NCI-H82 treated with DMSO at 0.1 percent for 48 hours (cell line): Measurements from ENCODE around the gene MYO5C.
A peak's percentile ranks its signal among the peaks of the same experiment; 100 is the strongest.

Experiments
- DNase-seq: peaks from one replicate; lab custom pipeline; 2025; ENCODE audit not compliant: unreplicated experiment; lab: John Stamatoyannopoulos, UW

The MYO5C gene

DNA sequence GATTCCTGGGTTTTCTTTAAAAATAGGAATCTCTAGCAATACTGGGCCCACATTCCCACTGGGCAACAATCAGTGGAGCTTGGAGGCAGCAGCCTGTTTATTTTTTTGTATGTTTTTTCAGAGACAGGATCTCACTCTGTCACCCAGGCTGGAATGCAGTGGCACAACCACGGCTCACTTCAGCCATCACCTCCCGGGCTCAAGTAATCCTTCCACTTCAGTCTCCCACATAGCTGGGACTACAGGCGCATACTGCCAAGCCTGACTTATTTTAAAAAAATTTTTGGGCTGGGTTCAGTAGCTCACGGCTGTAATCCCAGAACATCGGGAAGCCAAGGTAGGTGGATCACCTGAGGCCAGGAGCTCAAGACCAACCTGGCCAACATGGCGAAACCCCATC is 75.4 kb downstream of the MYO5C start:
- no peak for DNase-seq

DNA sequence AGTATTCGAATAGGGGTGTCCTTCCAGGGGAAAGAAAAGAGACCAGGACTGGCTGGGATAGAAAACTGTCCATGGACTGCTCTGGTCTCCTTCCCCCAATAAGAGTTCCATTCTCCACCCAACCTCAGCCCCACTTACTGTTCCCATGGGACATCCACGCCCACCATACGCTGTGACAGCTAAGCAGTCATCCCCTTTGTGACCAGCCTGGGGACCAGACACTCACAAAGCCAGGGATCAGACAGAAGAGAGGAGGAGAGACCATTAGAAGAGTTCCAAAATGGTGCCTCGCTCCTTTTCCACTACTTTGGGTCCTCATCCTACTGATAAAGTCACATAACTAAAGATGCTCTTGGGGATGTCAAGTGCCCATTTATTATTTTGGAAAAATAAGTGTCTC is 76.8 kb downstream of the MYO5C start:
- DNase-seq: no peak

DNA sequence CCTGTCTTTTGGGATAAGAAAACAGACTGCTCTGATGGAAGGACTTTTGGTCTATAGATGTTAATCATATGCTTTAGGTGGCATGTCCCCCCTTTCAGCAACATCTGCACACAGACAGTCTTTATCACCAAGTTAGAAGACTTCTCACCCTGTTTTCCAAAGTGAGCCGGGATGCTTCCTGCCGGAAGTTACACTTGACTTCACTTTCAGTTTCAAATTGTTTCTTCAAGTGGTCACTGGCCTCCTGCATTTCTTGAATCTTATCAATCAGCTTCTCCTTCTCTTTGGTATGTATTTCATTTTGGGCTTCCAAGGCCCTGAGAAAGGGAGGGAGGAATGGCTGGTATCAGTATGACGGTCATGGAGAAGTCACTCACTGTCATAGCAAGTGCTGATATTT is 77.2 kb downstream of the MYO5C start:
- no peak for DNase-seq

DNA sequence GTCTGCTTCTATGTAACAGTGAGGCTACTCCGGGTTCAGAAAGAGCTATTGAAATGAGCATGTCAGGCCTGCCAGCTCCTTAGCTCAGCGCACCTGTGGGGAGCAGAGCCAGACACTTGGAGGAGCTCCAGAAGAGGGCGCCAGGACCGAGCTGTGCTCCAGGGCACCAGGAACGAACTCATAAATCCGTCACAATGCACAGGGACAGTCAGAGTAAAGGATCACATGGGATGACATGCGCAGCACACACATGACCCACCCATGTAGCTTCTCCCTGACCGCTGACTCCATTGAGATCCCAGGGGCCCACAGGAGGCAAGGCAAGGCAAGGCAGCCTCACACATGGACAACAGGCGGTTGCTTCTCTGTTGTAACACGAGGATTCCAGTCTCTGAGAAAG is 78.4 kb downstream of the MYO5C start:
- no peak for DNase-seq

DNA sequence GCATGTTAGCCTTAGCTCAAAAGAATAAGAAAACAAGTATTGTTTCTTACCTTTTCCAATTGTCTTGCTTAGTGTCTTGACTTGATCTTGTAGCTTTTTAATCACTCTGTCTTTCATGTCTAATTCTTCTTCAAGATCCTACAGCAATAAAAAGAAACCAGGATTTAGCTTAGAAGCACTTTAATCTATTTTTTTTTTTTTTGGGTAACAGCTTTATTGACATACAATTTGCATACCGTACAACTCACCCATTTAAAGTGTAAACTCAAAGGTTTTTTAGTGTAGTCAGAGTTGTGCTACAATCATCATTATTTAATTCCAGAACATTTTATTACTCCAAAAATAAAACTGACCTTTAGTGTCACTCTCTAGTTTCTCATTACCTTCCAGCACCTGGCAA is 81.1 kb downstream of the MYO5C start:
- no peak for DNase-seq

DNA sequence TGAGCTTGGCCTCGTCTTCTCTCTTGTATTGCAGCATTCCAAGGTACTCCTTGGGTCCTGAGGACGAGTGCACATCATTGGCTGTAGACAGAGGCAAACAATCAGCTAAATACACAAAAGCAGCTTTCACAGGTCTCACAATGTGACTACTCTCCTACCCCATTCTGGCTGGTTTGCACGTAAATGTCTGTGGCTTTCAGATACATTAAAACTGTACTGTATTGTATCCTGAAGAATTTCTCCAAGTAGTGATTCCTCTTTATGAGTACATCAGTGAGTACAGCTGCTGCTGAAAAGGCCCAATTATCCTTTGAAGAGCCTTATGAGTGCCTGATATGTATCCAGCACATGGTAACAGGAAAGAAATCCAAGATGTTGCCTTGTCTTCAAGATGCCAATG is 82.4 kb downstream of the MYO5C start:
- DNase-seq: no peak

DNA sequence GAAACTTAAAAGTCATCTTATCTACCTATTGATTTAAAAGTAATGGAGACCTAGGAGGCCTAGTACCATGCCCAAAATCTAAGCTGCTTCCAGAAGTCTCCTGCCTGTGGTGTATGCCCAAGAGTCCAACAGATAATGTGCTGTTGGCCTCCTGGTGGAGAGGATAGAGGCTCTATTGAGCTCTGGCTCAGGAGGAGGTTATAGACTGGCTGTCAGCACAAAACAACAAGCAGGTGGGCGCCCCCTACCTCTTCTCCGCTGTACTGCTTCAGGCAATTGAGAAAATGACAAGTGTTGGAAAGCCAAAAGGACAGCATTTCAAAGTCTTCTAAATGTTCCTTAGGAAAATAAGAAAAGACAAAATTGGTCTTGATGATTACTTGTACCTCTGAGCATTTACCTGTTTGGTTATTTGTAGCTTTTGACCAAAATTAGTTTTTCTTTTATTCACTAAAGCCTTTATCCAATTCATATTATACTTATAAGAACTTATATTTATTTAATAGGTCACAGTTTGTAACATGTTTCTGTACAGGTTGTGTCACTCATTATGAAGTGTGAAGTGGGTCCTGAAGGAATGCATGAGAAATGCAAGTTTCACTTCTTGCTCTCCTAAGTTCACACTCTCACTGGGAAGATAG is 87.2 kb downstream of the MYO5C start:
- DNase-seq: peak; percentile 46

DNA sequence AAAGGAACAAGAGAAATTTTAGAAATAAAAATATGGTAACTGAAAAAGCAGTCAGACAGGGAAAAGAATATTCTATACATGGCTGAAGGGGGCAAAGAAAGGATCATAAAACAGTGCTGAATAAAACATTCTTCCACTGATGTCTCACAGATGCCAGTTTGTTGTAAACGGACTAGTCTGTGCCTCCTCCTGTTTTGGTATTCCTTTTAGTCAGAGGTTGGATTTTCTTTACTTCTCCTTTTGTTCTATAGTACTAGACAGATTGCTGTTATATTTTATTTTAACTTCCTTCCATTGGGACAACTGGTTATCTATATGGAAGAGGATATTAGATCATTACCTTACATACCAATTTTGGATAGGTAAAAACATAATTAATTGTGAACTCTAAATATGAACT is 88.4 kb downstream of the MYO5C start:
- DNase-seq: no peak

DNA sequence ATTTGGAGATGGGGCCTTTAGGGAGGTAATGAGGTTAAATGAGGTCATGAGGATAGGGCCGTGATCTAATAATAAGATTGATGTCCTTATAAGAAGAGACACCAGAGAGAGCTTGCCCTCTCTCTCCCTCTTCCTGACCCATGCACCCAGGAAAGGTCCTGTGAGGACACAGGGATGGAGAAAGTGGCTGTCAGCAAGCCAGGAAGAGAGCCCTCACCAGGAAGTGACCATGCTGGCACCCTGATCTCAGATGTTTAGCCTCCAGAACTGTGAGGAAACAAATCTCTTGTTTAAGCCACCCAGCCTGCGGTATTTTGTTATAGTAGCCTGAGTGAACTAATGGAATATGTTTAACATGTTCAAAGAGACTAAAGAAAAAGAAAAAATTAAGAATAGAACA is 89.2 kb downstream of the MYO5C start:
- DNase-seq: peak; percentile 71

DNA sequence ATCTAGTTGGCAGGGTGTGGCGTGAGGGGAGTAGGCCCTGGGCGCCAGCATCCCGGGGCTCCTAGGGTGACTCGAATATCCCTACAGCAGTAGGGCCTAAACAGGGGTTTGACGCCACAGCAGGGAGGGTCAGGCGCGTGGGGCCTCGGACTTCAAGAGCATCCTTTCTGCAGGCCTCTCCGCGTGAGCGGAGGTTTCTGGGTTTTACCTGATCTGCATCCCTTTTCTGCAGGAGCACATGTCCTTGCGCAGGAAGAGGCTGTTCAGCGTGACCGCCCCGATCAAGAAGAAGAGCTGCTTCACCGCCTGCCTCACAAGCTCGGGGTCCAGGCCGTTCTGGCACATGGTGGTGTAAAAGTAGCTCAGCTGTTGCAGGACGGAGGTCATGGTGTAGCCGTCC is 90.9 kb downstream of the MYO5C start:
- no peak for DNase-seq

DNA sequence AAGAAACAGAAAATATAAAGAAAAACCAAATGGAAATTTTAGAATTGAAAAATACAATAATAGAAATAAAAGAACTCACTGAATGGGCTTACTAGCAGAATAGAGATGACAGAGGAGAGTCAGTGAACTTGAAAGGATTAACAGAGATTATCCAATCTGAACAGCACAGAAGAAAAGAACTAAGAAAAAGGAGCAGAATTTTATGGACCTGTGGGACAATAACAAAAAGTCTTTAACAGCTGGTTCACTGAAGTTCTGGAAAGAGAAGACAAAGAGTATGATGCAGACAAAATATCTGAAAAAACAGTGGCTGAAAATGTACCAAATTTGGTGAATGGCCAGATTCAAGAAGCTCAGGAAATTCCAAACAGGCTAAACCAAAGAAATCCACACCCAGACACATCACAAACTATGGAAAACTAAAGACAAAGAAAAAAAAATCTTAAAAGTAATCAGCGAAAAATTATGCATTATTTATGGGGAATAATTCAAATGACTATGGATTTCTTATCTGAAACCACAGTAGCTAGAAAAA is 94.7 kb downstream of the MYO5C start:
- peak; percentile 19 for DNase-seq

DNA sequence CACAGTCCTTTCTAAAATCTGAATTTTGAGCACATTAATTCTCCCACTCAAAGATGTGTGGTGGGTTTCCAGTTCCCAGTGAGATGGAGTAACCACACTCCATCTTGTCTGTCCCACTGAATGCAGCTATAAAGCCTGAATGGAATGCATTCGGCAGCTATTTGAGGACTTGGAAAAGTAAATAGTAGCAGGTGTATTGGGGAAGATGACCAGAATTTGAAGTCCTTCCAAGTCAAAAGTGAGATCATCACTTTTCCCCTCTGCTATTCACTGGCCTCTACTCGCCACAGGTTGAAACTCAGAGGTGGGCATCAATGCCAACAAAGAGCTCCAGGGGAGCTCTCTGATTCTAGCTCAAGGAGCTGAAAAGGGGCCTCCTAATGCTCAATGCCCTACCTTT is 96.3 kb downstream of the MYO5C start:
- no peak for DNase-seq

DNA sequence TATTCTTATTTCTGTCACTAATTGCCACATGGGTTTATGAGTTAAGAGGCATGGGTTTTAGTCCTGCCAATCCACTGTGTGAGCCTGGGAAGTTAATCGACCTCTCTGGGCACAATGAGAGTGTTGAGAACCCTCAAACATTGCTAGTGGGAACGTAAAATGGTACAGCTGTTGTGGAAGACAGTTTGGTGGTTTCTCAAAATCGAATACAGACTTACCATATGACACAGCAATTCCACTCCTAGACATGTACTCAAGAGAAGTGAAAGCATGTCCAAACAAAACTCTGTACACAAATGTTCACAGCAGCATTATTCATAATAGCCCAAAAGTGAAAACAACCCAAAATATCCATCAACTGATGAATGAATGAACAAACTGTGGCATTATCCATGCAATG is 98.7 kb downstream of the MYO5C start:
- DNase-seq: no peak

DNA sequence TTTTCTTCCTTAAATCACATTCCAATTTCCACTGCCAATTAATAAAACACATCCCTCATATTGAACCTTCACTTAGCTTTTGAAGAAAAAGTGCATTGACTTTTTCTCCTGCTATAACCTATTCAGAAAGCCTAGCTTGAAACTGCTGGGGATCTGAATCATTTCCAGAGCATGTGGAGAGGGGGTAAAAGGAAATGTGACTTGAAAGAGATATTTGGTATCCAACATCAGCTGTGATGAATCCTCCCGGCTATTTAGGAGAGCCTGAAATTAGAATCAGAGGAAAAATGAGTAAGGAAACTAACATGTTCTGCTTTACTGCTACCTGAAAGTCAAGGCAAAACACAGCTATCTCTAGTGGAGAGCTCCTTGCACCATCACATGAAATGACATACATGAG is 101.8 kb downstream of the MYO5C start:
- no peak for DNase-seq

DNA sequence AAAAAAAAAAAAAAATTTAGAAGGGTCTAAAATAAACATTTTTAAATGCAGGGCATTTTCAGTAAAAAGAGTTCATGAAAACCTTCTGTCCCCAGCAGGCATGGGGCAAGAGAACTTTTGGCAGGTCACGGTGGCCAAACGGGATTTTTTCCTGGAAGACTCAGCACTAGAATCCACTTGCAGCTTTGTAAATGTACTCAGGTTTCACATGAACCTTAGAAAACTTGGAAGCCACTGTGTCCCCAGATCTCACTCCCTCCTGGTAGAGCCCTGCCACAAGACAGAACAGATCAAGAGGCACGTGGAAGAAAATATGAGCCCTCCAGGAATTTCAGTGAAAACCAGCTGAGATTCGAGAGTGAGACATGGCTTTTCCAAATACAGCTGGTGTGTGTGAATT is 102.3 kb downstream of the MYO5C start:
- DNase-seq: no peak

DNA sequence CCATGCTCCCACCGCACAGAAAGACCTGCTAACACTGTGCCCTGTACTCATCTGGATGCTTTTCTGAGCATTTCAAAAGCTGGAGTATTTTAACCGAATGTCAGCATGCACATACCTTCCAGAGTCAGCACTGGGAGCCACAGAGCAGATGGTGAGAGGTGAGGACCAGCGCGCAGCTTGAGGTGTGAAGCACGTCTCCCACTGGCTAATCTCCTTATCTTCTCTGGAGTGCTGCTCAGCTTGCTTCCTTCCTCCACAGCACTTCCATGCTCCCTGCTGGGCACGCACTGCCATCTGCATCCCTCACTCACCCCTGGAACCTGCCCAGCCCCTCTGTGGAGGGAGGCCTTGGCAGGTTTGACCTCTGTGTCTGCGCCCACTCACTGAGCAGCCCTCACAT is 104.4 kb downstream of the MYO5C start, which contains the start of gene GNB5:
Gene GNB5 (minus strand): TSS at position 186 of the 400 bp plus-strand sequence. CDS start 6,716 bp downstream, outside the sequence.
- peak; percentile 96 for DNase-seq

DNA sequence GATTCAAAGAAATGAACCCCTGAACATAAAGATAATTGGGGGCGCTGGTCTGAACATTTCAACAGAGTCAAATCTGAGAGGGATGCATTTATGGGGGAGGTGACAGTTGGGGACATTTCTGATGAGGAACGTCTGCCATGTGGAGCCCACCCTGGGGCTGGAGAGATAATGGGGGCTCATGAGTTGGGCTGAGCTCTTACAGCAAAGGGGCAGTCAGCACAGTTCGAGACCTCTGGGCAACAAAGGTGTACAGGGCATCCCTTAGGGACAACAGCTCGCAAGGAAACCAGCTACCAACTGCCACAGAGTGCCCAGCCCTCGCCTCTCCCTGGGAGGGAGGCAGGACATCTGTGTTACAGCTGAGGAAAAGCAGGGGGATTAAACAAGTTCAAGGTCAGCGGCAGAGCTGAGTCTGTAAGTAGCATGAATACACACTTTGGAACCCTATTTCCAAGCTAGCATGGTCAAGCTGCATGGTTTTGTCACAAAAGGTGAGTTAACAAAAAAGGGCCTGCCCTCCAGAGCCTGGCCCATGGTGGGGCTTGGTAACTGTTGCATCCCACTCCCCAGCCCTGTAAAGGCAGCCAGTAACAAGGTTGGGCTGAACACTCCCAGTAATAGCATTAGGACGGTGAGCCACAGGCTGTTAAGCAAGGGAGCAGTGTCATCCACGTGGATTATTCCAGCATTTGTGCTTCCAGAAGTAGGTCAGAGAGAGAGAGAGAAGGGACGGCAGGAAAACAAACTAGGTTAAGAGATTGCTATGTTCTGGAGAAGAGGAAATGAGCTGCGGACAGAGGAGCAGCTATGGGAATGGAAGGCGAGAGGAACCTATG is 108.7 kb downstream of the MYO5C start:
- DNase-seq: peak; percentile 93

DNA sequence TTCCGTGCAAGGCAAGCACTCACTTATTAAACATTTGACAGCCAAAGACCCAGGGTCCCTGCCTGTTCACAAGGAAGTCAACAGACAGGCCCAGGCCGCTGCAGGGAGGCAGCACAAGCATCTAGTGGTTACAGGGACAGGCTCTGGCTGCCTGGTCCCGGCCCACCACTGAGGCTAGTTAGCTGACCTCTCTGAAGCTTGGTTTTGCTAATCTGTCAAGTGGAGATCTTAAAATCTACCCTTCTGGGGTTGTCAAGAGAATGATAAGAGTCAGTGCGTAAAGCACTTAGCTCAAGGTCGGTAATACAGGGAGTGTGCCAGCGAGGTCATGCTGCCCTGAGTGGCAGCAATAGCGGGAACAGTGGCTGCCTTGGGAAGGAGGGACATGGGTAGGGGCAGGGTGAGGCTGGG is 110.4 kb downstream of the MYO5C start:
- DNase-seq: no peak

DNA sequence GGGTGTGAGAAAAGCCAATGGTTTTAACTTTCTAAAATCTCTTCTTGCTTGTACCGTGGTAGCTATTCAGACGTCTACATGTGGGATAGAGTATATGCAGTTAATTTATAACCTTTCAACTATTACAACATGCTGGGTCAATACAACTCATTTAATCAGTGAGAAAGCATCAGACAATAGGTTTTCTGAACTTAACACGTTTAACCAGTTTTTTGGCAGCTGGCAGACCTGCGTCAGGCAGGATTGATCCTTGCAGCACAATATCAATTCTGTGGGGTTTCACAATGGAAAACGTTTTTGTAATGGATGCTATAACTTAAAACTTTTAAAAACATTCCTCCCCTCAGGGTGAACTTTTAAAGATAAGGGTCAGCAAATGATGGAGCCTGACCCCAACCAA is 110.9 kb downstream of the MYO5C start:
- no peak for DNase-seq

DNA sequence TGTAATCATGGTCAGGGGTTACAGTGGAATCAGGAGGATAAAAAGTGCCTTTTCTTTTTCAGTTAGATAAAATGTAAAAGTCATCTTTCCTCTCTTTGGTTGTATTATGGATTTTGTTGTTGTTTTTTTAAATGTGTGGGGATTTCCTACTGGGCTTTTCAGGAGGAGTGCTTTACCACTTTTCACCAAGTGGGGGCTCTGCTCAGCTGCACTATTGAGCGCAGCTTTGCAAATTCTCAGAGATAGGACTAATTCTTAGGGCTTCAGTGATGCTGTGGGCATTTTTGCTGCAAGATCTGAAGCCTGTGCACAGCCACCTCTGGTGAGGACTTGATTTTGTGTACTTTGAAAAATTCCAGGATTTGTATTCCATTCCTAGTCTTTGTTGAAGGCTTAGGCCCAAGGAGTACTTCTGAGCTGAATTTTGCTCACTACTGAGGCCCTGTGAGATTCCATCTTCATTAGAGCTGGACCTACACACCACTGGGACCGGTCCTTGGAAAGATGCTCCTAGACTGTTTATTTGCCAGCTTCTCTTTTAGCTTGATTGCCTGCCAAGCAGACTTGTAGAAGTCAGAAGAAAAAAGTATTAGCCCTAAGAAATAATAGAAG is 111.9 kb downstream of the MYO5C start:
- peak; percentile 27 for DNase-seq

DNA sequence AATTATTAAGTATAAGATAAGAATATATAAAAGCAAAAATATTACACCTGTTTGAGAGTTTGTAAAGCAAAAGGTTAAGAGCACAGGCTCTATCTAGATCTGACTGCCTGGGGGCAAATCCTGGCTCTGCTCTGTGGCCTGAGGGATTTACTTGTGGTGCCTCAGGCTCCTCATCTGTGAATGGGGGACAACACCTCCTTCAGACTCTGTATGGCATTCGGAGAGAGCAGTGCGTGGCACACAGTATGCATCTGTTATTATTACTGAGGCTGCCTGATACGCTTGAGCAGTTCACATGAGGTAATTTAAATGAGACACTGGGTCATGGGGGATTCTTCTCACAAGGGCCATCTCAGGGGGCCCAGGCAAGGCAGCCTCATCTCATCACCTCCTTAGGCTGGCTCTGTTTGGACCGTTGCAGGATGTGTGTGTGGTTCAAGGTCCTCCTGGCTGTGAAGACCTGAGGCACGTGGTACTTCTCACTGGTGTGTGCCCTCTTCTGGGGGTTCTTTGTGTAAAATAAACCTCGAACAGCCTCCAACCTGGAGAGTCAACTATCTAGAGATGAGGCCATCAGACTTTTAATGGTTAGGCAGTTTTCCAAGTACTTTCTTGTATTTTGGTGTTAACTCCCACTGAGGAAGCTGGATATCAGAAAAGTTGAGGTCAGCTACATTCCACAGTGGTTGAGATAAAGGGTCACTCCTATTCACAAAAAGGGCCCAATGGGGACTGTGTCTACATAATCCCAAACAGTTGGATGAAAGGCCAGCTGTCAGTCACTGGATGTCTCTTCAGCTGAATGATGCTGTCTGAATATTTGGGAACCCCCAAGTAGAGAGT is 113.4 kb downstream of the MYO5C start:
- DNase-seq: no peak
